Endothelial cell (in vitro differentiated cells): ENCODE results near the gene ECEL1. TPM values are rescaled to one million over a fixed set of nuclear protein-coding genes. Genes with fewer than 3 reads are reported as not detected.

Experiments used
- DNase-seq: peaks from one replicate; pipeline ENCODE4 v3.0.0; 2021; ENCODE audit warnings: low spot score
- H3K27ac Mint-ChIP-seq: one replicate; pipeline ENCODE4 v1.8.0; 2021; ENCODE audit warnings: mixed read lengths, inconsistent platforms; ENCODE audit not compliant: unreplicated experiment
- H3K27me3 Mint-ChIP-seq: one replicate; pipeline ENCODE4 v1.8.0; 2021; ENCODE audit warnings: mild to moderate bottlenecking, moderate library complexity, mixed read lengths, inconsistent platforms; ENCODE audit not compliant: unreplicated experiment
- H3K36me3 Mint-ChIP-seq: one replicate; pipeline ENCODE4 v1.8.0; 2021; ENCODE audit warnings: mild to moderate bottlenecking, low read depth, mixed read lengths, inconsistent platforms; ENCODE audit not compliant: unreplicated experiment
- H3K4me1 Mint-ChIP-seq: one replicate; pipeline ENCODE4 v1.8.0; 2021; ENCODE audit warnings: mild to moderate bottlenecking, mixed read lengths, inconsistent platforms; ENCODE audit not compliant: unreplicated experiment
- H3K4me3 Mint-ChIP-seq: one replicate; pipeline ENCODE4 v1.8.0; 2021; ENCODE audit warnings: mild to moderate bottlenecking, mixed read lengths, inconsistent platforms; ENCODE audit not compliant: unreplicated experiment
- H3K9me3 Mint-ChIP-seq: one replicate; pipeline ENCODE4 v1.8.0; 2021; ENCODE audit warnings: mixed read lengths, inconsistent platforms; ENCODE audit not compliant: unreplicated experiment
- total RNA-seq: library from RNA; stranded (reverse); fragmentation: NEBNext Ultra II Directional; extraction: Animal tissue kit (Norgen Biotek cat#: 25700); gene quantifications from one replicate; pipeline ENCODE4 v1.2.1, GENCODE V29; 2021; ENCODE audit not compliant: unreplicated experiment
- TF ChIP-seq, protein P1 (sequence below): fragments of 200-600 bp; sonication (generic); IDR thresholded peaks from one replicate; pipeline ENCODE4 v1.5.0; 2021; ENCODE audit warnings: antibody characterized with exemption; ENCODE audit not compliant: unreplicated experiment

The ECEL1 gene
- total RNA-seq, 1 donor from 2014 or later: not detected

DNA sequence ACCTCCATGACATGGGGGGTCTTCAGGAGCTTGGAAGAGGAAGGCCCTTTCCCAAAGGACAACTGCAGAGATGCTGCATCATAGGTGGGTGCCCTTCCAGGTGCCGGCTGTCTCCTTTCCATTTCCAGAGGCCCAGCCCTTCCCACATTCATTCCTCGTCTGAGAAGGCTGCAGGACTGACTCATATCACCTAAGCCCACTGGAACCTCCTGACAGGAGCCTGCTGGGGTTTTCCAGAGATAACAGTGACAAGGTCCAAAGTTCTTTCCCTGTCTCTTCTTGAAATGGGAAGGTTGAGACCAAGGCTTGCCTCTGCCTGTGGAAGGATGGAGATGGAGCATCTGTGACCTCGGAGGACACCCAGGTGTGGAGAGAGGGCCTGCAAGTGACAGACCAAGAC lies 28.9 kb upstream of the ECEL1 start:
- H3K9me3 Mint-ChIP-seq: no peaks in the 10 kb centered on the region
- DNase-seq: no peak
- no peak overlapping the region for H3K27ac Mint-ChIP-seq
- no peaks in the 10 kb centered on the region for H3K36me3 Mint-ChIP-seq
- no peaks in the 10 kb centered on the region for H3K4me1 Mint-ChIP-seq
- TF ChIP-seq, protein P1, sequence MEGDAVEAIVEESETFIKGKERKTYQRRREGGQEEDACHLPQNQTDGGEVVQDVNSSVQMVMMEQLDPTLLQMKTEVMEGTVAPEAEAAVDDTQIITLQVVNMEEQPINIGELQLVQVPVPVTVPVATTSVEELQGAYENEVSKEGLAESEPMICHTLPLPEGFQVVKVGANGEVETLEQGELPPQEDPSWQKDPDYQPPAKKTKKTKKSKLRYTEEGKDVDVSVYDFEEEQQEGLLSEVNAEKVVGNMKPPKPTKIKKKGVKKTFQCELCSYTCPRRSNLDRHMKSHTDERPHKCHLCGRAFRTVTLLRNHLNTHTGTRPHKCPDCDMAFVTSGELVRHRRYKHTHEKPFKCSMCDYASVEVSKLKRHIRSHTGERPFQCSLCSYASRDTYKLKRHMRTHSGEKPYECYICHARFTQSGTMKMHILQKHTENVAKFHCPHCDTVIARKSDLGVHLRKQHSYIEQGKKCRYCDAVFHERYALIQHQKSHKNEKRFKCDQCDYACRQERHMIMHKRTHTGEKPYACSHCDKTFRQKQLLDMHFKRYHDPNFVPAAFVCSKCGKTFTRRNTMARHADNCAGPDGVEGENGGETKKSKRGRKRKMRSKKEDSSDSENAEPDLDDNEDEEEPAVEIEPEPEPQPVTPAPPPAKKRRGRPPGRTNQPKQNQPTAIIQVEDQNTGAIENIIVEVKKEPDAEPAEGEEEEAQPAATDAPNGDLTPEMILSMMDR: no peak
- no peak overlapping the region for H3K4me3 Mint-ChIP-seq
- H3K27me3 Mint-ChIP-seq: peaks cover 7% of the 10 kb centered on the region

DNA sequence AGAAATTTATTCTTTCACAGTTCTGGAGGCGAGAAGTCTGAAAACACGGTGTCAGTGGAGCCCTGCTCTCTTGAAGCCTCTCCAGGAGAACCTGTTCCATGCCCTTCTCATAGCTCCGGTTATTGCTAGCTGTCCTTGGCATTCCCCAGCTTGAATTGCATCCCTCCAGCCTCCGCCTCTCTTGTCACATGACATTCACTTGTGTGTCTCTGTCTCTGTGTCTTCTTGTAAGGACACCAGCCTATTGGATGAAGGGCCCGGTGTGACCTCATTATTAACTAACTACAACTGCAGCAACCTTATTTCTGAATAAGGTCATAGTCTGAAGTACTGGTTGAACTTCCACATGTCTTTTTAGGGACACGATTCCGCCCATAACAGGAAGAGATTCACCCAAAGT lies 28.0 kb upstream of the ECEL1 start:
- Mint-ChIP-seq H3K4me1 (no peaks in the 10 kb centered on the region), H3K9me3 (no peaks in the 10 kb centered on the region), H3K36me3 (no peaks in the 10 kb centered on the region), H3K27me3 (peaks cover 7% of the 10 kb centered on the region), H3K27ac (no peak overlapping the region), H3K4me3 (no peak overlapping the region)
- TF ChIP-seq, protein P1: no peak
- DNase-seq: no peak

DNA sequence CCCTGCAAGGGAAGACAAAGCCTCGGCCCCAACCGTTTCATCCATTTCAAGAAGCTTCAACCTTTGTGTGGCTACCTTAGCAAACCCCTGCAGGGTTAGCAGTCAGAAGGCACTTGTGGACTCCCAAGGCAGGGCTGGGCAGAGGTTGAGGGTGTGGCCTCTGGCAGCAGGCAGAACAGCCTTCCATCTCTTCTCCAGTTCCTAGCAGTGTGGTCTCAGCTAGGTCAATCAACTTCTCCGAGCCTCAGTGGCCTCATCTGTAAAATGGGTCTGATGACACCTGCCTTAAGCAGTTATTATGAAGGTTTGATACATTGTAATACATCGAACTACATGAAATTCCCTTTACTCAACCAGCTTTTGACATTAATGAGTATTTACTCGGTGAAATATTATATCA lies 25.7 kb upstream of the ECEL1 start:
- TF ChIP-seq, protein P1: no peak
- Mint-ChIP-seq H3K9me3 (no peaks in the 10 kb centered on the region), H3K27ac (no peak overlapping the region), H3K27me3 (peaks cover 8% of the 10 kb centered on the region), H3K4me1 (no peaks in the 10 kb centered on the region), H3K36me3 (no peaks in the 10 kb centered on the region), H3K4me3 (no peak overlapping the region)
- no peak for DNase-seq

DNA sequence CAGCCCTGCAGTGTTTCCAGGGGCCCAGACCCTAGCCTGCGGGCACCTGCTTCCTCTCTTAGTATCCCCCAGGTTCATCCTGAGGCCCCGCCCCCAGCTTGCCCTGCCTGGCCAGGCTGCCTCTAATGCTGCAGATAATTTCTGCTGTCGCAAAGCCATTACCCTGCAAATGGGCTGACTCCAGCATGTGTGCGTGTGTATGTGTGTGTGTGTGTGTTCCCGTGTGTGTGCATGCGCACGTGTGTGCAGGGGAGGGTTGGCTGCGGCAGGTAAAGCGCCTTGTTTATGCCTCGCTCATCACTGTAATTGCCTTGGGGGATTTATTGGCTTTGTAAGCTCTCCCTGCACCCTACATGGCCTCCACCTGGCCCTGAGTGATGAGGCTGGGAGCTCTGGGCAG lies 25.0 kb upstream of the ECEL1 start:
- Mint-ChIP-seq H3K36me3 (no peaks in the 10 kb centered on the region), H3K4me1 (no peaks in the 10 kb centered on the region), H3K4me3 (no peak overlapping the region), H3K27me3 (peaks cover 11% of the 10 kb centered on the region), H3K9me3 (no peaks in the 10 kb centered on the region), H3K27ac (no peak overlapping the region)
- TF ChIP-seq, protein P1: no peak
- DNase-seq: no peak

DNA sequence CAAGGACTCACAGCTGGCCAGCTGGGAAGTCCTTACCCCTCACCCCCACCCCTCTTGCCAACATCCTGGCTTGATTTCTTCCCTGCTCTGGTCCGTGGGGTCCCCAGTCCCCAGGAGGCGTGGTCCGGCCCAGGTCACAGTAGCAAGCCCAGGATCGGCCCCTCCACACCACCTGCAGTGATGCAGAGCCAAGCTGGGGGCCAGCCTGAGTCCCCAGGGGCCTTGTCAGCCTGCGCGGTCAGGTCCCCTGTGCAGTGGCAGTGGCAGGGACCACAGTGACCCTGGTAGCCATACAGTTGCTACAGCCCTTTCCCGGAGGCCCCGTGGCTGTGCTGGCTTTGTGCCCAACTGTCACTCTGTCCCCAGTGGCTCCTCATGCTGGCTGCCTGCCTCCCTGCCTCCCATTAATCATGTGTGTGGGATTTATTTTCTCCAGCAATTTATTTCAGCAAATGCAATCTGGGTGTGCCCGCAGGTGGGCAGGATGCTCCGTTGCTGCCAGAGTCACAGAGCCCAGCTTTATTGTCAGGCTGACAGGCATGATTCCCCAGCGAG lies 23.8 kb upstream of the ECEL1 start:
- Mint-ChIP-seq H3K9me3 (no peaks in the 10 kb centered on the region), H3K4me1 (no peaks in the 10 kb centered on the region), H3K36me3 (no peaks in the 10 kb centered on the region), H3K27ac (no peak overlapping the region), H3K4me3 (no peak overlapping the region), H3K27me3 (peaks cover 9% of the 10 kb centered on the region)
- no peak for DNase-seq
- TF ChIP-seq, protein P1: no peak
